ENCODE results near the gene TCEA3. TPM values are rescaled to one million over a fixed set of nuclear protein-coding genes. Genes with fewer than 3 reads are reported as not detected.
"Not testable (repeated sequence)": the region's sequence is repeated elsewhere in the genome, so short reads cannot be mapped to it uniquely, and the experiment has no call there.

The TCEA3 gene
- total RNA-seq, 1 donor from 2014 or later, result 48.4 TPM

DNA sequence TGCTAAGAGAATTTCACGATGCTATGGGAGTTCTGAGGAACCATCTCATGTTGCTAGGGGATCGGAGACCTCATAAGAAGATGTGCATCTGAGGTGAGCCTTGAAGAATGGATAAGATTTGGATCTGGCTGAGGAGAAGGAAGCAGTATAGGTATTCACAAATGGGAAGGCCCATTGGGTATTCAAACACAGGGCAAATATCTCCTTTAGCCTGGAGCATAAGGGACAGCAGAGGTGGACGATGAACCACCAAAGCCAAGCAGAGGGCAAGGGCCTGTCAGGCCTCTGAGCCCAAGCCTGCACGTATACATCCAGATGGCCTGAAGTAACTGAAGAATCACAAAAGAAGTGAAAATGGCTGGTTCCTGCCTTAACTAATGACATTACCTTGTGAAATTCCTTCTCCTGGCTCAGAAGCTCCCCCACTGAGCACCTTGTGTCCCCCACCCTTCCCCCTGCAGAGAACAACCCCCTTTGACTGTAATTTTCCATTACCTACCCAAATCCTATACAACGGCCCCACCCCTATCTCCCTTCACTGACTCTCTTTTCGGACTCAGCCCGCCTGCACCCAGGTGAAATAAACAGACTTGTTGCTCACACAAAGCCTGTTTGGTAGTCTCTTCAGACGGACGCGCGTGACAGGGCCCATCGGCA is 50.3 kb downstream of the TCEA3 start:
- intact Hi-C loops (cut with DNase I); ATAC-seq: not testable (repeated sequence)
- peak; percentile 42 for DNase-seq (ENCODE audit: low spot score)

DNA sequence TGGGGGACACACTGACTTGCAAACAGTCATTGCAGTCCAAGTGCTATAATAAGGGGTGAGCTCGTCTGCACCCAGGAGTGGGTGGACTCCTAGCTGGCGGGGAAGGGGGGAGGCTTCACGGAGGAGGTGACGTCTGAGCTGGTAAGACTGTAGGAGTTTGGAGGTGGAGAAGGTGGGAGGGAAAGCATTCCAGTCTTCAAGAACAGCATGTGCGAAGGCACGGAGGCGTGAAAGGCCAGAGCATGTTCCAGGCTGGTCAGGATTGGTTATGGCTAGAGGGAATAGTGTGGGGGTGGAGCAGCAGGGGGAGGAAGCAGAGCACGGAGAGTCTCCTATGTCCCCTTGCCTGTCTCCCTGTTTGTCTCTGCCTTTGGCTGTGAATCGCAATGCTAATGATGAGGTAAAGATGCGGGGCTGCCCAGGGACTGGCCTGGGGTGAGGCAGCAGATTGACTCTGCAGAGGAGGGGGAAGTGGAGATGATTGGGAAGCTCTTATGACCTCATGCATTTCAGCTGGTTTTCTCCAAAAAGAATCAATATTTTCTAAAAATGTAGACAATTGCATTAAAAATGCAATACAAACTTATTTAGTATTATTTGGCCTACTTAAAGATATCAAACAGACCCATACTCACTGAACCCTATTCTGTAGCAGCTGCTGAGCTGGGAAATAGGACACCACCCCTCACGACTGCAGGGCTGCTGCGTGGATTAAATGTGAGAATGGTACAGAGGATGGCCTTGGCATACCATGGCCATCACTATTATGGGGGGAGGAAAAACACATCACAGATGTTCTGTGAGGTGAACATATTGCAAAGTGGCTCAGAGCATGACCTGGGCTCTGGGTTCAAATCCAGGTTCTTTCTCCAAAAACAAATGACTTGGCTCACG is 52.3 kb downstream of the TCEA3 start:
- DNase-seq (ENCODE audit: low spot score) (no peak), ATAC-seq (no peak)
- intact Hi-C loops (cut with DNase I), result no loop called here

DNA sequence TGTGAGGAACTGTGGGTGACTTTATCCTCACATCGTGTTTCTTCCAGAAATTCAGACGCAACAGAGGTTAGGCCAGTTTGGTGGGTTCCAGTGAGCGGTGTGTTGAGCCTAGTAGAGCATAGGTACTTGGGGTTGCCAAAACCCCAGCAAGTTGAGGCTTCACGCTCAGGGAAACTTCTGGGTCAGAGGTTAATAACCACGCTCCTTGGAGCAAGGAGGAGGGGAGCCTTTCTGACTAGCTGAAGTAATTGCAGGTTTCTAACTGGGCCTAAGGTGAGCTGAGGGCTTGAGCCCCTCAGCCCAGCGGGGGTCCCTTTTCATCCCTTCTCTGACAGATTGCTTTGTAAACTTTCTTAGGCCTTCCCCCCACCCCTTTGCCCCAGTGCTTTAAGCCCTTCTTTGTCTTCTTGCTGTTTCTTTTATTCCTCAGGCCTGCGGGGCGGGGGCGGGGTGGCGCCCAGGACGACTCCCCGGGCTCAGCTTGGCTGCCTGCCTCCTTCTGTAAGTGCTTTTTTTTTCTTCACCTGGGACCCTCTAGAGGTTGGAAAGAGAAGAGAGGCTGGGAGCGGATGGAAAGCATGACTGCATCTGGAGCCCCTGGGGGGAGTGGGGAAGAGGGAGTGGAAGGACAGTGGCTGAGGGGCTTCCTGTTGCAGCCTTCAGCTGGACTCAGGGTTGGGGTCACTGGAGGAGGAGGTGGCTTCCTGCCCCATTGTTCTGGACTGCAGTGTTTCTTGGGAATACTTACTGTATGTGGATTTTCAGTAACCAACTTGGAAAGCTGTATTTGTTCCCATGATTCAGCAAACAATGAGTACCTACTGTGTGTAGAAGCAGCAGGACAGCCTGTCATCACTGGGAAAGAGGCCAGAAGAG is 53.6 kb downstream of the TCEA3 start:
- no peak for ATAC-seq
- no peak for DNase-seq (ENCODE audit: low spot score)
- intact Hi-C loops (cut with DNase I), result no loop called here

DNA sequence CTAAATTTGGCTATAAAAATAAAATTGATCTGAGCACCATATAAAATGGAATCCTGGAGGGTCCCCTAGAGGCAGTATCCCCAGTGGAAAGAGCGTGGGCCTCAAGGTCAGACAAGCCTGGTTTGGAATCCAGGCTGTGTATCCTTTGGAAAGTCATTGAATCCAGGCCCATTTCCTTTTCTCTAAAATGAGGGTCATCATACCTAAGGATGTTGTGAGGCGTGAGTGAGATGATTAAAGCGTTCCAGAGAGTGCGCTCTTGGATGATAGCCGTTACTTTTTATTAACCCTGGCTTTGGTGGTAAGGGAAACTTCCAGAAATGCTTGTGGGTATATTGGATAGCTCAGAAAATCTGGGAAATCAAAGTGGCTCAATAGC is 54.2 kb downstream of the TCEA3 start:
- ATAC-seq (no peak), DNase-seq (ENCODE audit: low spot score) (no peak)
- intact Hi-C loops (cut with DNase I), result no loop called here

DNA sequence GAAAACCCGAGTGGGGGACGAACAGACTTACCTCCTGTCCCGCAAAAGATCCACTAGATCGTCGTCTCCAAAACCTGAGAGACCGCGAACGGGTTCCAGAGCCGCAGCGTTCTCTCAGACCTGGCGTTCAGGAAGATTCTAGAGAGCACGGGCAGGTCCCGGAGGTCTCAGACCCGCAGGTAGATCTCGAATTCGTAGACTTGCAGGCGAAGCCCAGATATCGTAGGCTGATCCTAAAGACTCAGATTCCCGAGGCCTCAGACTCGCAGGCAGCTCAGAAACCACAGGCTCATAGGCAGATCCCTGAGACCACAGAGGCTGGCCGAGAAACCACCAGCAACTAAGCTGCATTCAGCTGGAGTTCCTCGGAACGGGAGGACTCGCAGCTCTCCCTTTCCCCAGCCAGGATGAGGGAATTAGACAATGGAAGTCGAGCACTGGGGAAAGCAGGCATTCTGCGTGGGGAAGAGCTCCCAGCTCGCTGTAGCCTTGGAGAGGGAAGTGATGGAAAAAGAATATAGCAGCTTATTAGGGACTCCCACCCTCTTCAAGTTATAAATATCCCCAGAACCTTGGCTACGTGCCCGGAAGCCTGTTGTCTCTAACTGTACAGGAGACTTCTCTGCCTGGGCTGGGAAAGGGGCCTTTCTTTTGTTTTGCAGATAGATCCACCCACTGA is 55.1 kb downstream of the TCEA3 start, which contains the start of gene ZNF436:
TSS of gene ZNF436 (minus strand) at position 502 of the 679 bp plus-strand sequence. CDS start 1,831 bp downstream, outside the sequence.
- DNase-seq (ENCODE audit: low spot score) (peak; percentile 94), ATAC-seq (peak; percentile 3)
- intact Hi-C loops (cut with DNase I), result no loop called here

DNA sequence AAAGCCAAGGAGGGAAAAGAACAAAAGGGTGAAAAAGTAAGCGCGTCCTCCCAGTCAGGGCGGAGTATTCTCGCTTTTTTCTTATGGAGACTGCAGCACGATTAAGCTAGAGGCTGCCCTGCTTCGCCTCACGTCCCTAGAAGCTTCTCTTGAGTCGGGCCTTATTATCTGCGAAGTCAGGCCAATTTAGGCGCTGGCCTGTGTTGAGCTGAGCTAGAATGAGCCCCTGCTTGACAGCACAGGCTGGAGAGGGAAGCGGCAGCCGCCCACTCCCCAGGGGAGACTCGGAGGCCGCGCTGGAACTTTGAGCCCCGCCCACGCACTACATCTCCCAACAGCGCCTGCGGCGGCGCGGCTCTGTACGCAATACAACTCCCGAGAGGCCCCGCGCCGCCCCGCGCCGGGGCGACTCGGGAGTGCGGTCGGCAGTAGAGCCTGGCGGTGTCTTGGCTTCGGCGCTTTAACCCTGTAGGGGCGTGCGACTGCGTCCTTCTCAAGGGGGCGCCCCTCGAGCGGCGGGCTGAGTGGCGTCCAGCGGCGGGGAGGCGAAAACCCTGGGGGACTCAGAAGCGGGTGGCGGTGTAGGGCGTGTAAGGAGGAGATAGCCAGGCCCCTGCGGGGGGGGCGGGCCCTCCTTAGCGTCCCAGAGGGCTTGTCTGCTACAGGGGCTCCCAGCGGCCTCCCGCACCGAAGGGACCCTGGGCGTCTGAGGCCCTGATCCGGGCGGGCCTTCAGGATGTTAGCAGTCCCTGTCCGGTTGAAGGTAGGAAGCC is 55.8 kb downstream of the TCEA3 start:
- peak; percentile 94 for DNase-seq (ENCODE audit: low spot score)
- ATAC-seq, result peak; percentile 92
- intact Hi-C loops (cut with DNase I), result no loop called here

DNA sequence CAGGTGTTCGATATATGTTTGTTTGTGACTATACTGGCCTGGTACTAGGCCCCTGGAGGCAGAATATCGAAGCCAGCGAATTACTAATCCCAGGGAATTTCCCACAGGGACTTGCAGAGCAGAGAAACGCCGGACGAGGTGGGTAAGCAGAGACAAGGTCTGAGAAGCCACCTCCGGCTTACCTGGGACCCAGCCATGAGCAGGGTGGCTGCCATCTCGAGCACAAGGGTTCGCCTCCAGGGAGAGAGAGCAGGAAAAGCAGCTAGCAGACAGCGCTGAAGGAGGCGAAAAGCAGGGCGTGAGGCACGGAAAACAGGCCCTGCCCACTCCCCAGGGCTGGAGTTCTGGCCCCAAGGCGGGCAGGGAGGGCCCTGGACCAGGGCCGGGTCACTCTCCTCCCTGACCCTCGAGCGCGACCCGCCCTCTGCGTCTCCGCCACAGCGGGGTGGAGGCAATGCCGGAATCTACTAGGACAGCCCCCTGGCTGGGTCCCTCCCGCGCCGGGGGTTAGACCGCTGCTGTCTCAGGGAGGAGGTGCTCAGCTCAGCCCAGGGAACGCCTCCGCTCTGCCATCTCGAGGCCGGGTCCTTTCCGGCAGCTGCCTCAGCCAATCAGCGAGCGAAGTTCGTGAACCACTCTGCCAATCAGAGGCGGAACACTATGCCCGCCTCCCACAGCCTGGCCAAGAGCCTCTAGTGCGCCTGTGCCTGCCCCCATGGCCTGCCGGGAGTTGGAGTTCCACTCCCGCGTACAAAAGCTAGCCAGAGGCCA is 56.6 kb downstream of the TCEA3 start:
- ATAC-seq (peak; percentile 97), DNase-seq (ENCODE audit: low spot score) (peak; percentile 99)
- intact Hi-C loops (cut with DNase I), result no loop called here

DNA sequence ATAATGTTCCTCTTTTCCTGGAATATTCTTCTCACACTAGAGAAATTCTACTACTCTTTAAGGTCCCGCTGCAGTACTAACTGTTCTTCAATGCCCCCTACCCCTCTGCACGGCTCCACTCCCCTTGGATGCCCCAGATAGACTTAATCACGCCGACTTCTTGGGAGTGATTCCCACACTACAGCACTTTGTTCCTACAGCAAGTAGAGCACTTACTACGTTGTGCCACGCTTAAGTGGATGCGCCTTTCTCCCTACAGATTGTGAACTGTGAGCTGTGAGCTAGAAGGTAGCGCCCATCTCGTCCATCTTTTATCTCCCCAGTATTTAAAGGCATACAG is 57.1 kb downstream of the TCEA3 start:
- DNase-seq (ENCODE audit: low spot score) (no peak), ATAC-seq (no peak)
- intact Hi-C loops (cut with DNase I), result no loop called here

DNA sequence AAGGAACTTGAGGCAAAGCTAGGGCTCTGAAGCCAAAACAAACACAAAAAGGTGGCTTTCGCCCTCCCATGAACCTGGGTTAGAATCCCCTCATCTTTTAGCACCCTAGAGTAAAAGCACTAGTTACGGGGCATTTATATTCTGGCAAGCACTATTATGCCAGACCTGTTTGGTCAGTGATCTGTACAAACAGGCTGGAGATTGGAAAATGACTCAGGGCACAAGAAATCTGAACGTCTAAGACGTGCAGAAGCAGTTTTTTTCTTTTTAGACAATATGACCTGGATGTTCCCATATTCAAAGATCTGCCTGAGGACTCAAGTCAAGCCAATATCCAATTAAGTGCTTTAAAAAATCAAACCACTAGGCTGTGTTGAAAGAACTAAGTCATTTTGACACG is 58.0 kb downstream of the TCEA3 start:
- DNase-seq (ENCODE audit: low spot score), result no peak
- no peak for ATAC-seq
- intact Hi-C loops (cut with DNase I), result no loop called here

DNA sequence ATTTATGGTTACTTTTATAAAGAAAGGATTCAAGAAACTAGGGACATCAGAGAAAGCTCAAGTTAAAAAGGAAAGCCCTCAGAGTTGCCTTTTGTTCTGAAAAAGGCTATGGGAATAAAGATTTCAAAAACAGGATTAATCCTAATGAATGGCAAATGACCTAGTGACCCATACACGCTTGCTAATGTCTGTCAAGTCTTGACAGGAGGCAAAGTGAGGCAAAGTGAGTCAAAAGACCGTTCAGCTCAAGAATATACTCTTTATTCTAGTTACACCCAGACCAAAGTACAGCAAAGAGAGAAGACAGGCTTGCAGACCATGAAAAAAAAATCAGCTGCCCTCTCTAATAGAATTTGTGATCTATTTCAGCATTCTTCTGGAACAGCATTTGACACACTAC is 58.4 kb downstream of the TCEA3 start:
- ATAC-seq, result no peak
- intact Hi-C loops (cut with DNase I), result no loop called here
- no peak for DNase-seq (ENCODE audit: low spot score)

DNA sequence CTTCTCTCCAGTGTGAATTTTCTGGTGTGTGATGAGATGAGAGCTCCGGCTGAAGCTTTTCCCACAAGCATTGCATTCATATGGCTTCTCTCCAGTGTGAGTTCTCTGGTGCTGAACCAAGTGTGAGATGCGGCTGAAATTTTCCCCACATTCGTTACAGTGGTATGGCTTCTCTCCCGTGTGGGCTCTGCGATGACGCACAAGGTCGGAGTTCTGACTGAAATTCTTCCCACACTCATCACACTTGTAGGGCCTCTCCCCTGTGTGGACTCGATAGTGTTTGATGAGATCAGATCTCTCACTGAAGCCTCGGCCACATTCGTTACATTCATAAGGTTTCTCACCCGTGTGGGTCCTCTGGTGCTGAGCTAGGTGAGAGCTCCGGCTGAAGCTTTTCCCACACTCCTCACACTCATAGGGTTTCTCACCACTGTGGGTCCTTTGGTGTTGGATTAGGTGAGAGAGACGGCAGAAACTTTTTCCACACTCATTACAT is 62.3 kb downstream of the TCEA3 start:
- DNase-seq (ENCODE audit: low spot score) (no peak), ATAC-seq (no peak)
- intact Hi-C loops (cut with DNase I), result no loop called here

DNA sequence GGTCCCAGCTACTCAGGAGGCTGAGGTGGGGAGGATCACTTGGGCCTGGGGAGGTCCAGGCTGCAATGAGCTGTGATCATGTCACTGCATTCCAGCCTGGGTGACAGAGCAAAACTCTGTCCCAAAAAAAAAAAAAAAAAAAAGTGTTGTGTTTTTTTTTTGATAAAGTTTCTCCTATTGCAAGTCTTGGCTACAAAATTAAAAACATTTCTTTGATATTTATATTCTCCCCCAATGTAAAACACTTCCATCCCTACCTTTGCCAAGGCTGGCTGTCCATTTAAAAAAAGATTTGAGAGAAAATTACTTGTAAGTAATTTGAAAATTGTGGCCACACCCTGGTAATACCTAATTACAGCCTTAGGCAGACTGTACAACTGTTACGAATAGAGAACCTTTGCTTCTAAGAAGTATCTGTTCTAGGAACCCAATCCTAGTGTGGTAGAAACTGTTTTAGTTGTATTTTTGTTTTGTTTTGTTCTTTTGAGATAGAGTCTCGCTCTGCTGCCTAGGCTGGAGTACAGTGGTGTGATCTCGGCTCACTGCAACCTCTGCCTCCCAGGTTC is 66.2 kb downstream of the TCEA3 start:
- ATAC-seq (no peak), DNase-seq (ENCODE audit: low spot score) (no peak)
- intact Hi-C loops (cut with DNase I), result no loop called here

DNA sequence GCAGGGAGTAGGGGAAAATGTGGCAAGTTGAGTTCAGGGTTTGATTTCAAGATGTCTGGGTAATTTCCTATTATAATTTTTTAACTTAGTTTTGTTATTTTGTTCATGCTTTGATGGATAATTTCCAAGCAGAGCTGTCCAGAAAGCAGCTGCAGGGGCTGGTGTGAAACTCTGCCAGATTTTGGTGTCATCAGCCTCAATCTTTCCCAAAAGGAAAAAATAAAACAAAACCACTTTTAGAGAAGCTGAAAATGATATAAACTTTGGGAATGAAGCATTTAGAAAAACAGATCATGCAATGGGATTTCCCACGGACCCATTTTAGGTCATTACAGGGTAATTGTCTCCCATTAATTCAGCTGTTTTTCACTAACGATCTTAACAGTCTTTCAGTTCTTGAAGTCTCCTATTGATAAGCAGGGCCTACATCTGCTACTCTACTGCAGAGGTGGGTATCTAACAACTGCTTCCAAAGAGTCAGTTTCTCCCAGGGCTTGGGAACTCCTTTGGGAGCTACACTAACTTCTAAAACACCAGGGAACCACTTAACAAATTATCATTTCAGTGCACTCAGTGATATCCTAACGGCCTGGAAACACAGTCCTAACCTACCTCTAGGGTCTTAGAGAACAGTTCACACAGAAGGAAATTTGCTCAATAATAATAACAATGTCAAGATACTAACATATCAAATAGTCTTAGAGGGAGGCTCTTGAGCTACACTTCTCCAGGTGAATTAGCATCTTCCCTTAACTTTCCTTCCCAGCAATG is 67.2 kb downstream of the TCEA3 start:
- intact Hi-C loops (cut with DNase I), result no loop called here
- ATAC-seq (peak; percentile 77), DNase-seq (ENCODE audit: low spot score) (no peak)

DNA sequence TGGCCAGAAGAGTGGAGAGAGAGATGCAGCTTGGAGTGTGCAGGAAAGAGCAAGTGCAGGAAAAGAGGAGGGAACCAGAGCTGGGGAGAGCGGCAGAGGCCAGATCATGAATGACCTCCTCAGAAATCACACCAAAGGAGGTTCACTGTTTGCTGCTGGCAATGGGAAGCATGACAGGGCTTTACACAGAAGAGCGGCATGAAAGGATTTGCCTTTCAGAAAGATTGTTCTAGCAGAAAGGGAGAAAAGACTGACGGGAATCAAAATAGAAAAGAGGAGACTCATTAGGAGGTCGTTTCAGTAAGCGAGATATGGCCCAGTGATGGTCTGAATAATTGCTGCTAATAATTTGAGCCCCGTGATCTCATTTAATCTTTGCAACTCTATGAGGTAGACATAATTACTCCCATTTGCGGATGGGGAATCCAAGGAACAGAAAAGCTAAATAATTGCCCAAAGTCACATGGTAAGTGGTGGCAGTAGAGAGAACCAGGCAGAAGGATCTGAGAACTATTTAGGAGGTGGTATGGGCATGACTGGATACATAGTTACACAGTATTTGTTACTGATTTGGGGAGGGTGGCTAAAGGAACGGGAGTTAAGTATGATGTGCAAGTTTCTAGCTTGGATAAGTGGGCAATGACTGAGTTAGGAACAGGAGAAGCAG is 67.9 kb downstream of the TCEA3 start:
- ATAC-seq (peak; percentile 20), DNase-seq (ENCODE audit: low spot score) (no peak)
- intact Hi-C loops (cut with DNase I), result no loop called here

DNA sequence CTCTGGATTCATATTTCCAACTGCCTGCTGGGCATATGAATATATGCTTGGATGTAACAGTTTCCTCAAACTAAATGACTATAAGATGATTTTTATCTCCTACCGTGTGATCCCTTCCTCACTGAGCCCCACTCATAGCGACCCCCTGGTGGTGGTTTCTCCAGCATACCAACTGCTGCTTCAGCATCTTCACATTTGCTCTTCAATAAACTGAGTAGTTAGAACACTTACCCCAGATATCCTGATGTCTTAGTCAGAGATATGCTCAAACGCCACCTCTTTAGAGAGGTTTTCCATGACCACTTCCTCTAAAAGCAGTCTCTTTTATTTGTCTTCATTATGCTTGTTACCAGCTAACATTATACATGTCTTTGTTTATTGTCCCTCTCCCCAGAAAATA is 70.3 kb downstream of the TCEA3 start:
- ATAC-seq, result no peak
- intact Hi-C loops (cut with DNase I), result no loop called here

More for the DNA sequence above, 70.3 kb downstream of the TCEA3 start:
- DNase-seq (ENCODE audit: low spot score), result no peak

Data from sciatic nerve (tissue), 2 donors.